ENCODE data around the gene FERMT2.

The FERMT2 gene

DNA sequence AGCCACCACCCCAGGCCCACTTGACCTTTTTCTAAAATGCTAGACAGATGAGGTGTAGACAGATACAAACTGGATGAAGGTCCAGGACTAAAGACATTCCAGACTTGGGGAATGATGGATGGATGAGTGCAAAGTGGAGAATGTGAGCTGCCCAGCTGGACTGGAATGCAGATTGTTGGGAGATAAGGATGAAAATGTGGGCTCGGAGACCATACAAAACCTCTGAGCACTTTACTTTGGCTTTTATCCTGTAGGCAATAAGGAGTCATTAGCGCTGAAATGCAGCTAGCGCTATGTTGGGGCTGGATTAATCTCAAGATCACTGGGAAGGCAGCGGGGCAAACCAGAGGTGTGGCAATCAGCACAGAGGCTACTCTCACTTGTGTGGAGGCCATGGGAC lies 94.7 kb downstream of the FERMT2 start:
- no peak overlapping the region for H2AFZ ChIP-seq (ENCODE audit: low read depth)
- no peaks in the 10 kb centered on the region for H3K36me3 ChIP-seq (ENCODE audit: insufficient read depth)
- no peaks in the 10 kb centered on the region for H3K4me1 ChIP-seq (ENCODE audit: low read depth, poor library complexity, severe bottlenecking)
- H3K9ac ChIP-seq: no peak overlapping the region
- TF ChIP-seq, protein P1, sequence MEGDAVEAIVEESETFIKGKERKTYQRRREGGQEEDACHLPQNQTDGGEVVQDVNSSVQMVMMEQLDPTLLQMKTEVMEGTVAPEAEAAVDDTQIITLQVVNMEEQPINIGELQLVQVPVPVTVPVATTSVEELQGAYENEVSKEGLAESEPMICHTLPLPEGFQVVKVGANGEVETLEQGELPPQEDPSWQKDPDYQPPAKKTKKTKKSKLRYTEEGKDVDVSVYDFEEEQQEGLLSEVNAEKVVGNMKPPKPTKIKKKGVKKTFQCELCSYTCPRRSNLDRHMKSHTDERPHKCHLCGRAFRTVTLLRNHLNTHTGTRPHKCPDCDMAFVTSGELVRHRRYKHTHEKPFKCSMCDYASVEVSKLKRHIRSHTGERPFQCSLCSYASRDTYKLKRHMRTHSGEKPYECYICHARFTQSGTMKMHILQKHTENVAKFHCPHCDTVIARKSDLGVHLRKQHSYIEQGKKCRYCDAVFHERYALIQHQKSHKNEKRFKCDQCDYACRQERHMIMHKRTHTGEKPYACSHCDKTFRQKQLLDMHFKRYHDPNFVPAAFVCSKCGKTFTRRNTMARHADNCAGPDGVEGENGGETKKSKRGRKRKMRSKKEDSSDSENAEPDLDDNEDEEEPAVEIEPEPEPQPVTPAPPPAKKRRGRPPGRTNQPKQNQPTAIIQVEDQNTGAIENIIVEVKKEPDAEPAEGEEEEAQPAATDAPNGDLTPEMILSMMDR (conservative IDR thresholded peaks at IDR 0.05; ENCODE audit: low read depth, low read length): no peak
- H3K27ac ChIP-seq: no peak overlapping the region
- H3K27me3 ChIP-seq (ENCODE audit: insufficient read depth, low read depth): no peaks in the 10 kb centered on the region
- no peaks in the 10 kb centered on the region for H3K79me2 ChIP-seq (ENCODE audit: insufficient read depth, low read depth)
- H3K4me2 ChIP-seq: no peak overlapping the region
- no peak overlapping the region for H3K4me3 ChIP-seq (IDR thresholded peaks at IDR 0.05; ENCODE audit: insufficient read depth, low read depth, low read length)
- H4K20me1 ChIP-seq (ENCODE audit: insufficient read depth): no peaks in the 10 kb centered on the region

DNA sequence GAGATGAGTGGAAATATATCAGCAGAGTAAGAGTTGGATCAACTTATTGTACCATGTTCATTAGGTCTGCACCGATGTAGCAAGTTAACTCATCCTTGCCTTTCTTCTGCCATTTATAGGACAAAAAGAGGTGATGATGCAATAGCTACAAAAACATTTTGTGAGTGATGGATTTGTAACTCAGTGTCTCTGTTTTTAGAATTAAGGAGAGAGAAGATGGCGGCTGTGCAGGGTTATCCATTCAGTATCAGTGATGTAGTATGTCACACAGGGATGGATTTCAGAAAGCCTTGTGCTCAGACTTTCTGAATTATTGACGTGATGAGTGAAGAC lies 97.4 kb downstream of the FERMT2 start:
- Histone ChIP-seq H3K4me1 (ENCODE audit: low read depth, poor library complexity, severe bottlenecking) (no peaks in the 10 kb centered on the region), H3K4me3 (IDR thresholded peaks at IDR 0.05; ENCODE audit: insufficient read depth, low read depth, low read length) (no peak overlapping the region), H3K4me2 (no peak overlapping the region), H3K27me3 (ENCODE audit: insufficient read depth, low read depth) (no peaks in the 10 kb centered on the region), H3K27ac (no peak overlapping the region), H4K20me1 (ENCODE audit: insufficient read depth) (no peaks in the 10 kb centered on the region), H2AFZ (ENCODE audit: low read depth) (no peak overlapping the region), H3K36me3 (ENCODE audit: insufficient read depth) (no peaks in the 10 kb centered on the region), H3K9ac (no peak overlapping the region), H3K79me2 (ENCODE audit: insufficient read depth, low read depth) (no peaks in the 10 kb centered on the region)
- TF ChIP-seq, protein P1 (conservative IDR thresholded peaks at IDR 0.05; ENCODE audit: low read depth, low read length): no peak

DNA sequence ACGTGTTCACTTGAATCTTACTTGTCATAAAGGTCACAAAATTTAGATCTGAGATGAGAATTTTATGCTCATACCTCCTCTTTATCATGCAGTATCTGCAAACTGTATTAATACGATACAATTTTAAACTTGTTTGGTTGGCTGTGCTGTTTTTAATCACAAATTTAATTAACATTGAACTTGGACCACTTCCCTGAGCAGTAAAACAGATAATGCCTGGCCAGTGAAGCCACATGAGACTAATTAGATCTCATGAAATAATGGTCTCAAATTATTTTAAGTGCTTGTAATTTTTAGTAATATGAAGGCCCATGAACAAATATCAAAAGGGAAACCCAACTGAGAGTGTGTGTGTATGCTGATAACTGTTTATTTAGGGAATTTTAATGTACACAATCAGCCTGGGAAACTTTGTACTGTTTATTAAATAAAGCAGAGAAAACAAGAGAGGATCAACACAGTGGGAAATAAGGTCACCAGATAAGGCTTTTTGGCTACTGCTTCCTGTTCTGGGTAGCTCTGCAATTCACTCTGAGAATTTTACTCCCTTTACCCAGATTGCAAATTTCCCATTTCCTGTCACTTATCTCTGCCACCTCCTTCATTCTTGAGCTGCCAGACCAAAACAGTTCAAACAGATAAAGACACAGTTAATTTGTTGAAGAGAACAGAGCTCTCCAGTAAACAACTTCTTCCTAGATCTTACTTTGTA lies 97.9 kb downstream of the FERMT2 start:
- Histone ChIP-seq H3K4me2 (no peak overlapping the region), H3K27ac (no peak overlapping the region), H3K79me2 (ENCODE audit: insufficient read depth, low read depth) (no peaks in the 10 kb centered on the region), H2AFZ (ENCODE audit: low read depth) (no peak overlapping the region), H3K4me1 (ENCODE audit: low read depth, poor library complexity, severe bottlenecking) (no peaks in the 10 kb centered on the region), H4K20me1 (ENCODE audit: insufficient read depth) (no peaks in the 10 kb centered on the region), H3K9ac (no peak overlapping the region), H3K27me3 (ENCODE audit: insufficient read depth, low read depth) (no peaks in the 10 kb centered on the region), H3K4me3 (IDR thresholded peaks at IDR 0.05; ENCODE audit: insufficient read depth, low read depth, low read length) (no peak overlapping the region), H3K36me3 (ENCODE audit: insufficient read depth) (no peaks in the 10 kb centered on the region)
- TF ChIP-seq, protein P1 (conservative IDR thresholded peaks at IDR 0.05; ENCODE audit: low read depth, low read length): no peak

DNA sequence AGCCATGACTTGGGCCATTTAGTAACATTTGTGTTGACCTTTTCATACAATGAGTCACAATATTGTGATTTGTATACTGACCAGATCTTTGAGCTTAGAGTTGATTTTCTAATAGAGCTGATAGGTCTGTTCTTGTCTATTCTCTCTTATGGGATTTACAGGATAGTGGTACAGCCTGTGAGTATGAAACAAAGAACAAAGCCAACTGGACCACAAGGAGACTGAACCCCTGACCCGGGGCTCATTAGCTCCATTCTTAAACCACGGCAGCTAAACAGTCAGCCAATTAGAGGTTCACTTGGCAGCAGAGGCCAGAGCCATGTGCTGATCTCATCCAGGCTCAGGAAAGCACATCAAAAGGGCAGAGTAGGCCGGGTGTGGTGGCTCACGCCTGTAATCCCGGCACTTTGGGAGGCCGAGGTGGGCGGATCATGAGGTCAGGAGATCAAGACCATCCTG lies 100.4 kb downstream of the FERMT2 start:
- no peak overlapping the region for H3K4me2 ChIP-seq
- no peaks in the 10 kb centered on the region for H3K36me3 ChIP-seq (ENCODE audit: insufficient read depth)
- H3K4me3 ChIP-seq (IDR thresholded peaks at IDR 0.05; ENCODE audit: insufficient read depth, low read depth, low read length): no peak overlapping the region
- no peak overlapping the region for H2AFZ ChIP-seq (ENCODE audit: low read depth)
- no peak overlapping the region for H3K27ac ChIP-seq
- no peaks in the 10 kb centered on the region for H3K4me1 ChIP-seq (ENCODE audit: low read depth, poor library complexity, severe bottlenecking)
- TF ChIP-seq, protein P1 (conservative IDR thresholded peaks at IDR 0.05; ENCODE audit: low read depth, low read length): no peak
- H3K79me2 ChIP-seq (ENCODE audit: insufficient read depth, low read depth): no peaks in the 10 kb centered on the region
- no peaks in the 10 kb centered on the region for H3K27me3 ChIP-seq (ENCODE audit: insufficient read depth, low read depth)
- H4K20me1 ChIP-seq (ENCODE audit: insufficient read depth): no peaks in the 10 kb centered on the region
- no peak overlapping the region for H3K9ac ChIP-seq

Data from KMS-11 (cell line).